SK-N-SH (cell line): ENCODE data around the gene IGF1R. TPM values are rescaled to one million over a fixed set of nuclear protein-coding genes. Genes with fewer than 3 reads are reported as not detected.

Experiments
- CTCF ChIA-PET: fragments of 300-600, 350-600 bp; formaldehyde crosslinking; extraction: SDS; loops from one replicate; lab custom pipeline; 2021; lab: Yijun Ruan, JAX
- POLR2A ChIA-PET: fragments of 350-600 bp; sonication (Branson Sonifier 250); formaldehyde crosslinking; extraction: SDS; loops from one replicate; lab custom pipeline; 2020; ENCODE audit warnings: antibody characterized with exemption, inconsistent platforms; lab: Yijun Ruan, JAX
- DNase-seq: peaks from one replicate; pipeline ENCODE4 v3.0.0; 2012
- H2AFZ ChIP-seq: fragments of 200-600 bp; sonication (generic); 2 replicates; pipeline ENCODE4 v1.8.1; 2016; ENCODE audit warnings: antibody characterized with exemption, mild to moderate bottlenecking, low read depth
- H3F3A ChIP-seq: fragments of 200-600 bp; sonication (generic); replicated peaks from 2 replicates; pipeline ENCODE3; 2016; ENCODE audit warnings: antibody characterized with exemption, mild to moderate bottlenecking; ENCODE audit not compliant: insufficient read depth
- H3K27ac ChIP-seq, 2 experiments: fragments of 200-500 bp in 1 of 2; fragments of 200-600 bp in 1 of 2; sonication (Bioruptor generic) in 1 of 2; sonication (generic), shearing (Covaris generic) in 1 of 2; 2 replicates each; pipeline versions ENCODE4 v1.5.1 to v1.6.1; 2014 to 2016; ENCODE audit warnings: low read depth in 2 of 2, inconsistent platforms in 1 of 2, low read length in 1 of 2, mild to moderate bottlenecking in 1 of 2, mixed read lengths in 1 of 2
- H3K27me3 ChIP-seq: fragments of 200-600 bp; sonication (generic), shearing (Covaris generic); 2 replicates; pipeline ENCODE4 v1.6.1; 2016; ENCODE audit warnings: mixed run types; ENCODE audit not compliant: insufficient read depth
- H3K36me3 ChIP-seq, 2 experiments: fragments of 200-500 bp in 1 of 2; fragments of 200-600 bp in 1 of 2; sonication (Bioruptor generic) in 1 of 2; sonication (generic) in 1 of 2; replicated peaks in 1 of 2; 2 replicates each; pipeline versions ENCODE3 to v1.5.1; 2014 to 2016; ENCODE audit warnings: low read length in 1 of 2, mild to moderate bottlenecking in 1 of 2; ENCODE audit not compliant: insufficient read depth in 2 of 2, control insufficient read depth in 1 of 2
- H3K4me1 ChIP-seq, 2 experiments: fragments of 200-500 bp in 1 of 2; fragments of 200-600 bp in 1 of 2; sonication (Bioruptor generic) in 1 of 2; sonication (generic), shearing (Covaris generic) in 1 of 2; 2 replicates each; pipeline versions ENCODE4 v1.5.1 to v1.6.1; 2014 to 2016; ENCODE audit warnings: low read depth in 1 of 2, low read length in 1 of 2, mixed run types in 1 of 2; ENCODE audit not compliant: insufficient read depth in 2 of 2, control insufficient read depth in 1 of 2
- H3K4me2 ChIP-seq: fragments of 200-600 bp; sonication (generic), shearing (Covaris generic); 2 replicates; pipeline ENCODE4 v1.6.1; 2017; ENCODE audit warnings: mixed run types
- H3K4me3 ChIP-seq, 2 experiments: fragments of 200-500 bp in 1 of 2; fragments of 200-600 bp in 1 of 2; sonication (Bioruptor generic) in 1 of 2; sonication (generic), shearing (Covaris generic) in 1 of 2; 2 replicates each; pipeline versions ENCODE4 v1.5.1 to v1.8.1; 2014 to 2016; ENCODE audit warnings: low read depth in 2 of 2, inconsistent platforms in 1 of 2, low read length in 1 of 2, mild to moderate bottlenecking in 1 of 2, mixed read lengths in 1 of 2, moderate library complexity in 1 of 2
- H3K79me2 ChIP-seq: fragments of 200-600 bp; sonication (generic); 2 replicates; pipeline ENCODE4 v1.8.1; 2017; ENCODE audit warnings: mild to moderate bottlenecking; ENCODE audit not compliant: insufficient read depth
- H3K9ac ChIP-seq: fragments of 200-600 bp; sonication (generic); 2 replicates; pipeline ENCODE4 v1.6.1; 2017; ENCODE audit warnings: mixed run types
- H3K9me2 ChIP-seq: fragments of 200-600 bp; sonication (generic); 2 replicates; pipeline ENCODE4 v1.6.1; 2017; ENCODE audit warnings: mixed run types
- H3K9me3 ChIP-seq: fragments of 200-600 bp; sonication (generic); 2 replicates; pipeline ENCODE4 v1.6.1; 2017; ENCODE audit warnings: mixed run types, mild to moderate bottlenecking, moderate library complexity
- H4K20me1 ChIP-seq: fragments of 200-600 bp; sonication (generic); 2 replicates; pipeline ENCODE4 v1.6.1; 2017; ENCODE audit warnings: mild to moderate bottlenecking, mixed run types; ENCODE audit not compliant: insufficient read depth
- CHD2 ChIP-seq: fragments of 150-350 bp; IDR thresholded peaks from 2 replicates; pipeline ENCODE4 v1.6.1; 2018; ENCODE audit warnings: low read length; ENCODE audit not compliant: partially characterized antibody
- FOSL2 ChIP-seq: IDR thresholded peaks from 2 replicates; pipeline ENCODE4 v1.4.0; 2012; ENCODE audit warnings: low read depth, mild to moderate bottlenecking, moderate library complexity, borderline replicate concordance
- FOXJ3 ChIP-seq: sonication (generic); formaldehyde crosslinking; IDR thresholded peaks from 2 replicates; pipeline ENCODE4 v1.5.1; 2020; ENCODE audit warnings: mild to moderate bottlenecking, missing genetic modification reagents
- FOXM1 ChIP-seq: IDR thresholded peaks from 2 replicates; pipeline ENCODE4 v1.4.0; 2012; ENCODE audit warnings: low read depth, mild to moderate bottlenecking
- IRF3 ChIP-seq: fragments of 150-350 bp; IDR thresholded peaks from 2 replicates; pipeline ENCODE4 v1.6.1; 2016; ENCODE audit warnings: mild to moderate bottlenecking, low read depth, low read length
- JUND ChIP-seq: IDR thresholded peaks from 2 replicates; pipeline ENCODE4 v1.4.0; 2012
- MXI1 ChIP-seq: IDR thresholded peaks from 2 replicates; pipeline ENCODE4 v1.6.1; 2012; ENCODE audit warnings: mild to moderate bottlenecking, low read depth, low read length, improper control_type of control experiment
- NRF1 ChIP-seq: IDR thresholded peaks from 2 replicates; pipeline ENCODE4 v1.6.1; 2012; ENCODE audit warnings: low read depth, mild to moderate bottlenecking, low read length
- RCOR1 ChIP-seq: fragments of 150-350 bp; IDR thresholded peaks from 2 replicates; pipeline ENCODE4 v1.6.1; 2017; ENCODE audit warnings: antibody characterized with exemption, low read length
- REST ChIP-seq: IDR thresholded peaks from 2 replicates; pipeline ENCODE4 v1.6.1; 2012; ENCODE audit warnings: mild to moderate bottlenecking, low read depth, low read length, moderate library complexity
- SIN3A ChIP-seq: IDR thresholded peaks from 2 replicates; pipeline ENCODE4 v1.6.1; 2012; ENCODE audit warnings: low read depth, mild to moderate bottlenecking, low read length, moderate library complexity, borderline replicate concordance
- TCF12 ChIP-seq: IDR thresholded peaks from 2 replicates; pipeline ENCODE4 v1.4.0; 2012
- WGBS: methylation state at CpG from one replicate; pipeline ENCODE4 v1.1.6; 2017; ENCODE audit warnings: low lambda C conversion rate; 5-methylcytosine and 5-hydroxymethylcytosine counted together
- polyA plus RNA-seq, 3 experiments: library from polyadenylated mRNA; depleted of rRNA; stranded (reverse); fragments of >200 nt; gene quantifications; 2 replicates each; pipeline ENCODE4 v1.2.3, GENCODE V29; 2012

IGF1R gene
- polyA plus RNA-seq, 1 of the 3 experiments (the other 2 are of a cell fraction) = 9.5 TPM

GRCh38 chr15:99006904-99007495 lies 358.7 kb downstream of the IGF1R start (continued):
- no peak for TF ChIP-seq FOXJ3 (CRISPR knock-in tag)
- no peak for TF ChIP-seq IRF3
- no peak for TF ChIP-seq REST
- TF ChIP-seq FOXM1 = no peak

GRCh38 chr15:99009741-99010330 lies 361.5 kb downstream of the IGF1R start:
- 76% methylated on average over 8 of the region's 8 CpGs for WGBS
- H3K27me3 ChIP-seq = no peaks in the 10 kb centered on the region
- no peaks in the 10 kb centered on the region for H3F3A ChIP-seq
- ChIA-PET POLR2A (no interaction called here), CTCF (interaction anchor here (0.7 to 1.3 kb wide), 3 partner anchors 25 to 65 kb away, joined by 3 read pairs; no protein-coding TSS in a partner anchor)
- no peak overlapping the region for H3K4me3 ChIP-seq
- DNase-seq = no peak
- H3K79me2 ChIP-seq = no peaks in the 10 kb centered on the region
- no peaks in the 10 kb centered on the region for H3K36me3 ChIP-seq
- no peak overlapping the region for H3K9ac ChIP-seq
- H3K9me2 ChIP-seq = no peaks in the 10 kb centered on the region
- no peaks in the 10 kb centered on the region for H3K9me3 ChIP-seq
- H3K4me2 ChIP-seq = no peak overlapping the region
- H2AFZ ChIP-seq = no peak overlapping the region
- H3K4me1 ChIP-seq = no peaks in the 10 kb centered on the region; a peak in 1 of 4 replicates
- no peak overlapping the region for H3K27ac ChIP-seq
- TF ChIP-seq CHD2 (no peak), JUND (no peak), FOXM1 (no peak)
- TF ChIP-seq, all 33 proteins: peak for 0
- no peaks in the 10 kb centered on the region for H4K20me1 ChIP-seq

- no peak overlapping the region for H3K9ac ChIP-seq
- H3K9me3 ChIP-seq = no peaks in the 10 kb centered on the region
- no peaks in the 10 kb centered on the region for H3K9me2 ChIP-seq
- TF ChIP-seq REST = no peak
- TF ChIP-seq RCOR1 = no peak
- no peak for TF ChIP-seq NRF1
- TF ChIP-seq SIN3A = no peak
- no peak for TF ChIP-seq MXI1
- no peak for TF ChIP-seq FOSL2
- no peak for TF ChIP-seq TCF12
- no peaks in the 10 kb centered on the region for H3K36me3 ChIP-seq
- no peak overlapping the region for H3K4me2 ChIP-seq
- H3F3A ChIP-seq = no peaks in the 10 kb centered on the region
- peaks cover 0 to 4% of the 10 kb centered on the region in 2 experiments; a peak in 2 of 4 replicates for H3K4me1 ChIP-seq
- no peak overlapping the region for H3K27ac ChIP-seq
- ChIA-PET POLR2A (interaction anchor here (0.6 kb wide), 1 partner anchor 19 kb away, joined by 3 read pairs; no protein-coding TSS in a partner anchor), CTCF (interaction anchor here (0.6 to 1.3 kb wide), 3 partner anchors 24 to 327 kb away, joined by 3 read pairs; no protein-coding TSS in a partner anchor)
- no peaks in the 10 kb centered on the region for H3K79me2 ChIP-seq
- WGBS = 75% methylated on average over 2 of the region's 2 CpGs
- DNase-seq = no peak
- no peak overlapping the region for H3K4me3 ChIP-seq
- no peak overlapping the region for H2AFZ ChIP-seq
- no peaks in the 10 kb centered on the region for H3K27me3 ChIP-seq
- H4K20me1 ChIP-seq = no peaks in the 10 kb centered on the region
These were observed 362.4 kb downstream of the IGF1R start for GRCh38 chr15:99010768-99011167.
